DMS153 treated with DMSO at 0.1 percent for 48 hours (cell line): Measurements from ENCODE around the gene EFCAB5.
"Not testable (repeated sequence)": the region's sequence is repeated elsewhere in the genome, so short reads cannot be mapped to it uniquely, and the experiment has no call there.

Experiments used
- DNase-seq: peaks from one replicate; lab custom pipeline; 2025; ENCODE audit not compliant: unreplicated experiment; lab: John Stamatoyannopoulos, UW

Gene EFCAB5

DNA sequence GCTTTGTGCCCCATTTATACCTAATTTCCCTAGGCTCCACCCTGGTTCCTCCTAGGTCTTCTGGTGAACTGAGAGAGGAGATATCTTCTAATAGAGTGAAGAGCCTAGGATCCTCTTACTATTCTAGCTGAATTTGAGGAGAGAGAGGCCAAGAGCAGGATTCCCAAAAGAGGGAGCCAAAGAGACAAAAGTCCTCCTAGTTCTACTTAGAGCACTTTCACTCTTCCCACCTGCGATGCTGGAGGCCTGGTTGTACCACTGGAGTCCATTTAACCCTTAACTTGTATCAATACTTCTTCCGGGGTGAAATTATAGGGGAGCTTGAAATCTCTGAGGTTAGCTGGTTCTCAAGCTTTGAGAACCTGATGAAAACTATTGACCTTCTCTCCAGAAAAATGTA, 8.1 kb upstream of the EFCAB5 start:
- no peak for DNase-seq

GRCh38 chr17:29935909-29936308, 5.5 kb upstream of the EFCAB5 start:
- DNase-seq, result not testable (repeated sequence)

DNA sequence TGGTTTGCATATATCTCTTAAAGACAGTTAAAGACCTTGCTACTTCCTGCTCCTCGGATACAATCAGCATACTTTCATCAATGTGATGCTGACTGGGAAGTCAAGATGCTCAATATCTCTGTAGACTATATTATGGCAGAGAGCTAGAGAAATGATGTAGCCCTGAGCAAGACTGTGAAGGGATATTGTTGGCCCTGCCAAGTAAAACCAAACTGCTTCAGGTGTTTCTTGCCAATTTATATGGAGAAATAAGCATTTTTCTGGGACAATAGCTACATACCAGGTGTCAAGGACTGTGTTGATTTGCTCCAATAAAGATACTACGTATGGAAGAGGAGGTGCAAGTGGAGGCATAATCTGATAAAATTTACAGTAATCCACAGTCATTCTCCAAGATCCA, 4.7 kb upstream of the EFCAB5 start:
- DNase-seq, result no peak

GRCh38 chr17:29945281-29945680, 3.8 kb downstream of the EFCAB5 start:
- DNase-seq, result no peak

DNA sequence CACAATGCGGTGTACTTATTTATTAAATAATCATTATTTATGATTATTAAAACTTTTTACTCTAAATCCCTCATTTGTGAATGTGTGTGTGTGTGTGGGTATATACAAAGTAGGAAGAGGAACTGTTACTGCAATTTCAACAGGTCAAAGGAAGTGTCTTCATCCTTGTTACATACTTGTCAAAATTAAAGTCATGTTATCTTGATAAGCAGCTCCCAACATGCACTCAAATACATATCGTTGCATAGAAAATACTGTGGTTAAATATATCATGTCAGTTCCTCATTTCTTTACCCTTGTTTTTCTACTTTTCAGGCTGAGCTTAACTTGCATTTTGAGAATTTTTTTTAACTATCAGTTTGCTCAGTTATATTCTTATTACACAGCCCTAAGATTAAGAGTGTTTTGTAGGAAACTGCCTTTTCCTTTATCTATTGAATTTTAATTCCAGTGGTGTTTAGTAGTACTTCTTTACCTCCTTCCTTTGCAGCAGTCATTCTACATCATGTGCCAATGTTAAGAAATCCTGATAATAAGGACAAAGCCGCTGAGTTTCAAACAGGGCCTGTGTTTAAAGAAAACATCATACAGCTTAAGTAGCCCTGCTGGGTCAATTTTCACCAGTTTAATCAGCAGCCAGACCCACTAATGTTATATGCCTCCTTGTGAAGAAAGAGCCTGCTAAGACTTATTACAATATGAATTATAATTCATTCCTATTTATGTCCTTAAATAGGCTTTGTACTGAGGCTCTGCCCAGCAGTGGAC, 7.2 kb downstream of the EFCAB5 start:
- no peak for DNase-seq

DNA sequence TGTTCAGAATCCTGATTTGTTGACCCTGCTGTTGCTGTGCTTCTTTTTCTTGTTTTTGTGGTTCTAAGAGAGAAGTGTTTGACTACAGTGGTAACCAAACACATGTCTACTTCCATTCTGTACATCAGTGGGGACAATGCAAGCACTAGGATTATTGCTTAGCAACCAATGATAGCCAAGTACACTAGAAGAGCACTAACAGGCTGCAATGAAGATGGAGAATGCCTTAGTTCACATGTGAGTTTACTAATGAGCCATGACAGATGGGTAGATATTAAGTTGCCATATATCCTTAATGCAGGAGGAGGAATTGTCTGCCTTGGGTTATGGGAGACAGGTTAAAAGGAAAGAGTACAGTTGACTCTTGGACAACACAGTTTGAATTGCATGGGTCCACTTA, 8.3 kb downstream of the EFCAB5 start:
- peak; percentile 56 for DNase-seq

- no peak for DNase-seq
Observed at GRCh38 chr17:29954405-29954804, 13.0 kb downstream of the EFCAB5 start.

GRCh38 chr17:29956225-29956624, 14.8 kb downstream of the EFCAB5 start:
- DNase-seq, result no peak

GRCh38 chr17:29957488-29957887, 16.1 kb downstream of the EFCAB5 start:
- DNase-seq, result not testable (repeated sequence)

DNA sequence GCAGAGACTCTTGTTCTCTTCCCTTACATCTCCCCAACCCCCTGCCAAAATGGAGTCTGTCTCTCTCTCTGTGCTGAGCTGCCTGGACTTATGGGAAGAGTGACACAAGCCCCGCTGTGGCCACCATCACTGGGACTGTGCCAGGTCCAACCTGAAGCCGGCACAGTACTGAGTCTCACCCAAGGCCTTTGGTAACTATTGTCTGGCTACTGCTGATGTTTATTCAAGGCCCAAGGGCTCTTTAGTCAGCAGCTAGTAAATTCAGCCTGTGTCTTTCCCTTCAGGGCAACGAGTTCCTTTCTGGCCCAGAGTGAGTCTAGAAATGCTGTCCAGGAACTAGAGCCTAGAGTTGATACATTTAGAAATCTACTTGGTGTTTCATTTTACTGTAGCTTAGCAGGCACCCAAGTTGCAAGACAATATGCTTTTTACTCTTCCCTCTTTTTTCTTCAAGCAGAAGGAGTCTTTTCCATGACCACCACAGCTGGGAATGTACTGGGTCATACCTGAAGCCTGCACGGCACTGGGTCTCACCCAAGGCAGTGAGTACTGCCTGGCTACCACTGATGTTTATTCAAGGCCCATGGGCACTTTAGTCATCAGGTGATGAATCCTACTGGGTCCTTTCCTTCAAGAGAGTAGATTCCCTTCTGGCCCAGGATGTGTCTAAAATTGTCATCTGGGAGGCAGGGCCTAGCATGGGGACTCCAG, 17.7 kb downstream of the EFCAB5 start:
- DNase-seq, result no peak

GRCh38 chr17:29959658-29960337, 18.4 kb downstream of the EFCAB5 start:
- no peak for DNase-seq

GRCh38 chr17:29962656-29963055, 21.2 kb downstream of the EFCAB5 start:
- no peak for DNase-seq

DNA sequence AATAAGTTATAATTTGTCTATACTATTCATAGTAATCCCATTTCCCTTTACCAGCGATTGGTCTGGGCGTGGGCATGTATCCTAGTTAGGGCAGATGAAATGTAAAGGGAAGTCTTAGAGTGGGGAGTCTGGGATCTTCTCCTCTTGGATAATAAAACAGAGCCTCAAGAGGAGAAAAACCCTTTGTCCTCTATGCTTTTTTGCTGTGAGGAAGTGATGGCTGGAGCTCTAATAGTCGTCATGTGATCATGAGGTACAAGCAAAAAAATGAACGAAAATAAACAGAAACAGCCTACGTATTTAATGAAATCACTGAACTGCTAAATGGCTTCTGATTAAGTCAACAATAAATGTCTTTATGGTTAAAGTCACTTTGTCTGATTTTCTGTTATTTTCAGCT, 26.8 kb downstream of the EFCAB5 start:
- DNase-seq, result no peak

- DNase-seq, result peak; percentile 82
Observed at GRCh38 chr17:29972277-29972676, 30.8 kb downstream of the EFCAB5 start.

- DNase-seq, result no peak
Observed at GRCh38 chr17:29973005-29973404, 31.6 kb downstream of the EFCAB5 start.

GRCh38 chr17:29977836-29978235, 36.4 kb downstream of the EFCAB5 start:
- no peak for DNase-seq

DNA sequence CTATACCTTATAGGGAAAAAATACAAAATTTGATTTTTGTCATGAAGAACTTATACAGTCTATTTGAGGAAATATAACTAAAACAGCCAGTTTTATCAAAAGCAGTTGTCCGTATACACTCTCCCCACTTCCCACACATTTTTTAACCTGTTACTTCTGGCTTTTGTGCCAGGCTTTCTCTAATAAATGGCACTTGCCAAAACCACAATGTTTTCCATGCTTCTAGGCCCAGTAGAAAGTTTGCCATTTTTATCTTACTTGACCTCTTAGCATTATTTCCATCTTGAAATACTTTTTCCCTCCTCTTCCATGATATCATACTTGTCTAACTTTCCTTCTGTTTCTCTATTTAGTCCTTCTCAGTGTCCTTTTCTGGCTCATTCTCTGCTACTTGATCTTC, 38.8 kb downstream of the EFCAB5 start:
- no peak for DNase-seq

DNA sequence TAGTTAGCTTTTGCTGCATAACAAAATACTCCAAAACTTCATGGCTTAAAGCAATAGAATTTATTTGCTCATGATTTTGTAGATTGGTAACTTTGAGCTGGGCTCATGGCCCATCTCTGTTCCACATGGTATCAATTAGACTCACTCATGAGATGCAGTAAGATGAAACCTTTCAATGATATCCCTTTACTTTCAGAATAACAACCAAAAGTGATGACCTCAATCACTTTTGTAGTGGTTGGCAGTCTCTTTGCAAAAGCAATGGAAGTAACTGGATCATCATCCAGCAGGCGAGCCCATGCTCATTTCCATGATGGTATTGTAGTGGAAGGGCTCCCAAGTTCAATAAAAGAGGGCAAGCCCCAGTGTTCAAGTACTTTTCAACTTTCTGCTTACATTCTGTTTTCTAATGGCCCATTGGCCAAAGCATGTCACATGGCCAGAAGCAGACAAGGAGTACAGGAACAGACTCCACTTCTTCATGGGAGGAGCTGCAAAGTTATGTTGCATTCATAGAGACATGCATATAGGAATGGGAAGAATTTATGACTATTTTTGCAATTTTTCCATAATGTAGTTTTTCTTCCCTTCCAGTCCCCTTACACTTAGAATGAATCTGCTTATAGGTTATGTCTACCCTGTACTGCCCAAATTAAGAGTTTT, 41.7 kb downstream of the EFCAB5 start:
- no peak for DNase-seq

DNA sequence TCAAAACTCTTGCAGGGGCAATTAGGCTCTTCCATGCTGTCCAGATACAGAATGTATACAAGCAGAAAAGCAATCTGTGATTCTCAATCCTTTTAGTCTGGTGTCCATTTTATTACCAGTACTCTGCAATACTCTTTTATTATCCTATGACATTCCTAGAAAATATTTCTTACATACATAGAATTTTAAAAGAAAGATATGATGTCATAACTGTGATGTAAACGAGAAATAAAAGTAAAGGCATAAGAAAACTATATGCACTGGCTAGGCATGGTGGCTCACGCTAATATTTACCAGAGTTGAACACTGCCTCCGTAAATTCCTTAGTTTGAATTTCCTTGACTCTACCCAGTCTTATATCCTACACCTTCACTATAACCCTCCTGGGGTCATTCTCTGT, 55.0 kb downstream of the EFCAB5 start:
- DNase-seq, result no peak

- no peak for DNase-seq
Observed at GRCh38 chr17:30000001-30000754, 58.7 kb downstream of the EFCAB5 start.

- DNase-seq, result no peak
Observed at GRCh38 chr17:30000755-30001257, 59.4 kb downstream of the EFCAB5 start.
